Measurements from ENCODE around the gene CRB1. TPM values are rescaled to one million over a fixed set of nuclear protein-coding genes. Genes with fewer than 3 reads are reported as not detected.

Gene CRB1

GRCh38 chr1:197521118-197521739 is 253.2 kb downstream of the CRB1 start:
- H3K56ac ChIP-seq (ENCODE audit: low read length): no peak overlapping the region

GRCh38 chr1:197526736-197527371 is 258.8 kb downstream of the CRB1 start:
- no peak overlapping the region for H3K27ac ChIP-seq (ENCODE audit: low read depth, low read length)
- WGBS (ENCODE audit: extremely low coverage, insufficient coverage, low lambda C conversion rate): no CpG with 5 or more reads among the region's 4 CpGs
- H3K4ac ChIP-seq (ENCODE audit: low read depth, low read length): no peak overlapping the region
- no peak overlapping the region for H2BK5ac ChIP-seq (ENCODE audit: low read length)
- no peak overlapping the region for H3K4me3 ChIP-seq (ENCODE audit: low read length)
- H3K56ac ChIP-seq (ENCODE audit: low read length): no peak overlapping the region
- H2BK15ac ChIP-seq (replicated peaks; ENCODE audit: low read depth): no peak overlapping the region
- no peaks in the 10 kb centered on the region for H3K27me3 ChIP-seq (ENCODE audit: insufficient read depth, low read length, poor library complexity)
- H3K79me1 ChIP-seq (ENCODE audit: low read length): no peaks in the 10 kb centered on the region
- no peak overlapping the region for H4K8ac ChIP-seq (ENCODE audit: low read depth, low read length)
- no peak overlapping the region for H4K5ac ChIP-seq (ENCODE audit: low read length)
- H3K79me2 ChIP-seq (ENCODE audit: control insufficient read depth, insufficient read depth, low read length): no peaks in the 10 kb centered on the region
- no peaks in the 10 kb centered on the region for H3K4me1 ChIP-seq (ENCODE audit: control insufficient read depth, low read depth, low read length)
- H3K23ac ChIP-seq (ENCODE audit: low read length): no peak overlapping the region
- no peak overlapping the region for H3K18ac ChIP-seq (ENCODE audit: low read length)
- no peak overlapping the region for H2AK5ac ChIP-seq (ENCODE audit: low read length)
- H3K36me3 ChIP-seq (ENCODE audit: control insufficient read depth, insufficient read depth, low read length): no peaks in the 10 kb centered on the region
- H2BK120ac ChIP-seq (ENCODE audit: low read depth, low read length): no peak overlapping the region
- DNase-seq: peak; percentile 3
- H3K9ac ChIP-seq (ENCODE audit: low read length): no peak overlapping the region
- no peak overlapping the region for H3K4me2 ChIP-seq (ENCODE audit: low read length)

More at GRCh38 chr1:197521118-197521739, 253.2 kb downstream of the CRB1 start:
- no peak overlapping the region for H2AK5ac ChIP-seq (ENCODE audit: low read length)
- no CpG with 5 or more reads among the region's 2 CpGs for WGBS (ENCODE audit: extremely low coverage, insufficient coverage, low lambda C conversion rate)
- H3K4me3 ChIP-seq (ENCODE audit: low read length): no peak overlapping the region
- H3K23ac ChIP-seq (ENCODE audit: low read length): no peak overlapping the region
- H2BK15ac ChIP-seq (replicated peaks; ENCODE audit: low read depth): no peak overlapping the region
- H3K9ac ChIP-seq (ENCODE audit: low read length): no peak overlapping the region
- H3K18ac ChIP-seq (ENCODE audit: low read length): no peak overlapping the region
- H4K8ac ChIP-seq (ENCODE audit: low read depth, low read length): no peak overlapping the region
- no peak overlapping the region for H2BK120ac ChIP-seq (ENCODE audit: low read depth, low read length)
- no peak overlapping the region for H3K4ac ChIP-seq (ENCODE audit: low read depth, low read length)
- no peaks in the 10 kb centered on the region for H3K36me3 ChIP-seq (ENCODE audit: control insufficient read depth, insufficient read depth, low read length)
- H3K27ac ChIP-seq (ENCODE audit: low read depth, low read length): no peak overlapping the region
- no peaks in the 10 kb centered on the region for H3K27me3 ChIP-seq (ENCODE audit: insufficient read depth, low read length, poor library complexity)
- no peak overlapping the region for H4K5ac ChIP-seq (ENCODE audit: low read length)
- no peaks in the 10 kb centered on the region for H3K79me1 ChIP-seq (ENCODE audit: low read length)
- H3K79me2 ChIP-seq (ENCODE audit: control insufficient read depth, insufficient read depth, low read length): no peaks in the 10 kb centered on the region
- H3K4me1 ChIP-seq (ENCODE audit: control insufficient read depth, low read depth, low read length): no peaks in the 10 kb centered on the region
- no peak overlapping the region for H2BK5ac ChIP-seq (ENCODE audit: low read length)
- DNase-seq: peak; percentile 53
- no peak overlapping the region for H3K4me2 ChIP-seq (ENCODE audit: low read length)

Small RNAs within 50 kb of the gene (small RNA-seq; reads per million reads assigned to genes)
- gene MRPS21P3 (ENCODE audit: insufficient read depth): not detected

Data from mesendoderm (in vitro differentiated cells).